GM21717 (cell line): ENCODE measurements around the gene ID3.
A peak's percentile ranks its signal among the peaks of the same experiment; 100 is the strongest.
"Not testable (repeated sequence)": the region's sequence is repeated elsewhere in the genome, so short reads cannot be mapped to it uniquely, and the experiment has no call there.

Source experiments
- ATAC-seq: cut with Tn5 transposase; IDR thresholded peaks from one replicate; pipeline ENCODE4 v1.9.1; 2021; ENCODE audit warnings: mild to moderate bottlenecking, moderate library complexity; ENCODE audit not compliant: unreplicated experiment

Gene ID3

GRCh38 chr1:23589585-23589986 is 30.3 kb upstream of the ID3 start:
- no peak for ATAC-seq

- ATAC-seq: no peak
These were observed 29.6 kb upstream of the ID3 start for GRCh38 chr1:23588749-23589548.

- no peak for ATAC-seq
These were observed 26.2 kb upstream of the ID3 start for GRCh38 chr1:23585321-23586022.

GRCh38 chr1:23583727-23584126 is 24.4 kb upstream of the ID3 start:
- not testable (repeated sequence) for ATAC-seq

- ATAC-seq: no peak
These were observed 23.5 kb upstream of the ID3 start for GRCh38 chr1:23582820-23583219.

- ATAC-seq: no peak
These were observed 21.9 kb upstream of the ID3 start for GRCh38 chr1:23581219-23581618.

GRCh38 chr1:23578997-23579363 is 19.7 kb upstream of the ID3 start:
- ATAC-seq: no peak

GRCh38 chr1:23578311-23578996 is 19.2 kb upstream of the ID3 start:
- ATAC-seq: no peak

GRCh38 chr1:23577056-23578004 is 18.0 kb upstream of the ID3 start:
- ATAC-seq: peak; percentile 61

- ATAC-seq: no peak
These were observed 17.2 kb upstream of the ID3 start for GRCh38 chr1:23576338-23577055.

GRCh38 chr1:23575226-23575810 is 16.0 kb upstream of the ID3 start:
- ATAC-seq: no peak

GRCh38 chr1:23574265-23574754 is 15.0 kb upstream of the ID3 start:
- ATAC-seq: no peak

- ATAC-seq: no peak
These were observed 14.4 kb upstream of the ID3 start for GRCh38 chr1:23573574-23574182.

GRCh38 chr1:23571465-23571864 is 12.2 kb upstream of the ID3 start:
- ATAC-seq: no peak

GRCh38 chr1:23570001-23570691 is 10.8 kb upstream of the ID3 start:
- ATAC-seq: no peak

GRCh38 chr1:23568608-23569383 is 9.5 kb upstream of the ID3 start:
- ATAC-seq: no peak

- no peak for ATAC-seq
These were observed 8.8 kb upstream of the ID3 start for GRCh38 chr1:23567996-23568607.
